T-cell (primary cell): ENCODE results near the gene PGP. TPM values are rescaled to one million over a fixed set of nuclear protein-coding genes. Genes with fewer than 3 reads are reported as not detected.

Experiments
- ATAC-seq, 4 experiments: fragments of 200-7000 bp in 3 of 4; fragments of 150-1000 bp in 1 of 4; cut with Tn5 transposase; replicated peaks in 1 of 4; 1 replicate in 3 of 4; 2 replicates in 1 of 4; pipeline ENCODE4 v1.10.0; 2021; ENCODE audit warnings: moderate library complexity in 3 of 4, mild to moderate bottlenecking in 2 of 4, moderate number of reproducible peaks in 1 of 4
- CTCF ChIA-PET, 2 donors: fragments of 300-600 bp; sonication (Branson Sonifier 250); formaldehyde crosslinking; loops; one replicate each; lab custom pipeline; 2022; ENCODE audit warnings: antibody characterized with exemption in 2 of 2; lab: Charles Lee
- POLR2A ChIA-PET, 2 donors: fragments of 300-600 bp; sonication (Branson Sonifier 250); formaldehyde crosslinking; loops; one replicate each; lab custom pipeline; 2022; ENCODE audit warnings: antibody characterized with exemption in 2 of 2; lab: Charles Lee
- DNase-seq, 35 experiments: peaks; one replicate each; pipeline versions ENCODE4 v3.0.0 to v3.0.0-alpha.2; 2013 to 2023
- H3K27ac ChIP-seq: one replicate; pipeline ENCODE4 v1.5.1; 2013; ENCODE audit warnings: low read length
- H3K27me3 ChIP-seq, 2 experiments: replicated peaks in 1 of 2; 1 replicate in 1 of 2; 2 replicates in 1 of 2; pipeline versions ENCODE4 v1.6.1 to v1.7.0; 2013; ENCODE audit warnings: low read length in 1 of 2, mixed read lengths in 1 of 2; ENCODE audit not compliant: control insufficient read depth in 2 of 2, insufficient read depth in 2 of 2; ENCODE audit errors: extremely low read depth in 1 of 2
- H3K36me3 ChIP-seq, 2 donors: 1 replicate in 1 of 2; 2 replicates in 1 of 2; pipeline versions ENCODE4 v1.6.1 to v1.7.0; 2013; ENCODE audit warnings: low read length in 1 of 2; ENCODE audit not compliant: control insufficient read depth in 2 of 2, insufficient read depth in 1 of 2; ENCODE audit errors: extremely low read depth in 1 of 2
- H3K4me1 ChIP-seq, 2 experiments: 1 replicate in 1 of 2; 2 replicates in 1 of 2; pipeline versions ENCODE4 v1.6.1 to v1.7.0; 2013; ENCODE audit warnings: low read length in 2 of 2, mixed read lengths in 1 of 2; ENCODE audit not compliant: insufficient read depth in 2 of 2, control insufficient read depth in 1 of 2; ENCODE audit errors: extremely low read depth in 1 of 2
- H3K4me3 ChIP-seq, 2 donors: 1 replicate in 1 of 2; 2 replicates in 1 of 2; pipeline versions ENCODE4 v1.5.1 to v1.7.0; 2013; ENCODE audit warnings: mild to moderate bottlenecking in 2 of 2, low read length in 1 of 2, moderate library complexity in 1 of 2; ENCODE audit not compliant: control insufficient read depth in 1 of 2; ENCODE audit errors: extremely low read depth in 1 of 2
- H3K9me3 ChIP-seq: 2 replicates; pipeline ENCODE4 v1.7.0; 2013
- H3K27ac Mint-ChIP-seq, 2 donors: one replicate each; pipeline ENCODE4 v1.8.0; 2020 to 2021; ENCODE audit warnings: mild to moderate bottlenecking in 2 of 2, mixed read lengths in 2 of 2
- H3K27me3 Mint-ChIP-seq, 2 donors: one replicate each; pipeline ENCODE4 v1.8.0; 2021 to 2022; ENCODE audit warnings: mixed read lengths in 2 of 2
- H3K36me3 Mint-ChIP-seq: one replicate; pipeline ENCODE4 v1.8.0; 2021; ENCODE audit warnings: mixed read lengths
- H3K4me1 Mint-ChIP-seq, 3 donors: one replicate each; pipeline ENCODE4 v1.8.0; 2020 to 2022; ENCODE audit warnings: mixed read lengths in 3 of 3, mild to moderate bottlenecking in 1 of 3
- H3K4me3 Mint-ChIP-seq, 3 donors: one replicate each; pipeline ENCODE4 v1.8.0; 2020 to 2022; ENCODE audit warnings: mild to moderate bottlenecking in 3 of 3, mixed read lengths in 3 of 3, moderate library complexity in 3 of 3
- H3K9me3 Mint-ChIP-seq, 3 donors: one replicate each; pipeline ENCODE4 v1.8.0; 2020 to 2022; ENCODE audit warnings: mixed read lengths in 3 of 3
- WGBS: methylation state at CpG from one replicate; pipeline ENCODE4 v1.1.5; 2013; ENCODE audit warnings: missing lambda C conversion rate; ENCODE audit not compliant: insufficient coverage; 5-methylcytosine and 5-hydroxymethylcytosine counted together
- total RNA-seq, 35 experiments: library from RNA in 6 of 35; stranded (reverse) in 6 of 35; fragments of 120-200 nt in 1 of 35; gene quantifications; one replicate each; pipeline versions ENCODE4 v1.2.1 to v1.2.4 and lab custom pipeline; 2013 to 2026

Gene PGP
- total RNA-seq, 5 donors from 2014 or later (not counting 1 experiment from before 2014, with no cell fraction given) = 12.7 to 23.1 (median 20.4) TPM

DNA sequence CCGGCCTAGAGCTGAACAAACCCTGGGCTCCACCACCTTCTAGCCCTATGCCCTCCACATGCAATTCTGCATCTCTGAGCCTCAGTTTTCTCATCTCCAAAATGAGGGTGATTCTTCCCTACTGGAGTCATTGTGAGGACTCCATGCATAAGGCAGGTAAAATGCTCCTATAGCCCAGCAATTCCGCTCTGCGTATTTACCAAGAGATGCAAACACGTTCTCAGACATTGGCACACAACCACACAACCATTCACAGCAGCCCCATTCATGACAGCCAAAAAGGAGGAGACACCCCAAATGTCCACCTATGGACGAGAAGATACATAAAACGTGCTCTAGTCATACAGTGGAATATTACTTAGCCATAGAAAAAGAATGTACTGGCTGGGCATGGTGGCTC, 14.3 kb downstream of the PGP start:
- peaks cover 3 to 37% of the 10 kb centered on the region in 2 experiments for H3K27me3 ChIP-seq
- no peak for ATAC-seq
- 100% methylated on average over 2 of the region's 6 CpGs for whole genome bisulfite sequencing
- Mint-ChIP-seq H3K27ac (no peak overlapping the region), H3K36me3 (no peaks in the 10 kb centered on the region), H3K27me3 (peaks cover 6 to 26% of the 10 kb centered on the region in 2 donors), H3K9me3 (no peaks in the 10 kb centered on the region), H3K4me3 (no peak overlapping the region), H3K4me1 (peaks cover 6 to 9% (median 8%) of the 10 kb centered on the region in 3 donors)
- H3K27ac ChIP-seq = no peak overlapping the region
- CTCF ChIA-PET = no interaction called here
- H3K4me1 ChIP-seq = peaks cover 0 to 20% of the 10 kb centered on the region in 2 experiments
- H3K36me3 ChIP-seq = no peaks in the 10 kb centered on the region
- no peak overlapping the region for H3K4me3 ChIP-seq
- no peaks in the 10 kb centered on the region for H3K9me3 ChIP-seq
- POLR2A ChIA-PET = no interaction called here
- no peak for DNase-seq

DNA sequence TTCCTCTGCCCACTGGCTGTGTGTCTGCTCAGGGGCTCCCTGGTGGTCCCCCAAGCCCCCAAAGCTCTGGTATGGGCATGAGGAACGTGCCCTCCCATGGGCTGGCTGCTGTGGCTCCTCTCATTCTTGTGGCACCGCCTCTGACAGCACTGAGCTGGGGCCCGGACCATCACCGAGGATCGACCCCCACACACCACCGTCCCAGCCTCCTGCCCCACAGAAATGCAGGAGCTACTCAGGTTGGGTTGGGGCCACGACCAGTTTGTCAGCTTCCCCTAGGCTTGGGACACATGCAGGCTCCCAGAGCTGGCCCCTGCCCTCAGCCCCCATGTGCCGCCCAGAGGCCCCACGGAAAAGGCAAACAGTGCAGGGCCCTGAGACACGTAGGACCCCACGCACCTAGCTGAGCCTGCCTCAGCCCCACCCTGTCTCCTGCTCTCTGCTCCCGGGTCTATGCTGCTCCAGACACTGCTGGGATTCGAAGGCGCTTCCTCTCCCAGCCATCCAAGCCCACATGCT, 15.0 kb downstream of the PGP start:
- CTCF ChIA-PET = no interaction called here
- 77% methylated on average over 11 of the region's 14 CpGs for WGBS
- H3K27me3 Mint-ChIP-seq = peaks cover 11 to 31% of the 10 kb centered on the region in 2 donors
- no peak overlapping the region for H3K4me3 ChIP-seq
- ATAC-seq = no peak
- H3K27me3 ChIP-seq = peaks cover 3 to 43% of the 10 kb centered on the region in 2 experiments
- no peaks in the 10 kb centered on the region for H3K9me3 ChIP-seq
- no peak overlapping the region for H3K27ac ChIP-seq
- H3K4me1 Mint-ChIP-seq = peaks cover 6 to 14% (median 8%) of the 10 kb centered on the region in 3 donors
- no peaks in the 10 kb centered on the region for H3K36me3 Mint-ChIP-seq
- no peaks in the 10 kb centered on the region for H3K9me3 Mint-ChIP-seq
- POLR2A ChIA-PET = no interaction called here
- H3K4me3 Mint-ChIP-seq = no peak overlapping the region
- peaks cover 0 to 20% of the 10 kb centered on the region in 2 experiments for H3K4me1 ChIP-seq
- DNase-seq = no peak
- no peak overlapping the region for H3K27ac Mint-ChIP-seq
- no peaks in the 10 kb centered on the region for H3K36me3 ChIP-seq

GRCh38 chr16:2199095-2199494, 15.5 kb downstream of the PGP start:
- no peak overlapping the region for H3K4me3 ChIP-seq
- H3K4me1 ChIP-seq = peaks cover 0 to 18% of the 10 kb centered on the region in 2 experiments
- 71% methylated on average over 5 of the region's 5 CpGs for WGBS
- H3K27ac Mint-ChIP-seq = no peak overlapping the region
- no peak overlapping the region for H3K27ac ChIP-seq
- H3K27me3 ChIP-seq = peaks cover 3 to 49% of the 10 kb centered on the region in 2 experiments
- POLR2A ChIA-PET = no interaction called here
- ATAC-seq (no peak), DNase-seq (no peak)
- no peaks in the 10 kb centered on the region for H3K36me3 ChIP-seq
- peaks cover under 1 to 10% (median 4%) of the 10 kb centered on the region in 3 donors for H3K4me1 Mint-ChIP-seq
- H3K4me3 Mint-ChIP-seq = no peak overlapping the region
- H3K36me3 Mint-ChIP-seq = no peaks in the 10 kb centered on the region
- H3K27me3 Mint-ChIP-seq = peaks cover 11 to 34% of the 10 kb centered on the region in 2 donors
- H3K9me3 Mint-ChIP-seq = no peaks in the 10 kb centered on the region
- H3K9me3 ChIP-seq = no peaks in the 10 kb centered on the region
- CTCF ChIA-PET = interaction anchor here in 1 of 2 donors (0.6 kb wide), 1 partner anchor 390 kb away, joined by 3 read pairs; no protein-coding TSS in a partner anchor

DNA sequence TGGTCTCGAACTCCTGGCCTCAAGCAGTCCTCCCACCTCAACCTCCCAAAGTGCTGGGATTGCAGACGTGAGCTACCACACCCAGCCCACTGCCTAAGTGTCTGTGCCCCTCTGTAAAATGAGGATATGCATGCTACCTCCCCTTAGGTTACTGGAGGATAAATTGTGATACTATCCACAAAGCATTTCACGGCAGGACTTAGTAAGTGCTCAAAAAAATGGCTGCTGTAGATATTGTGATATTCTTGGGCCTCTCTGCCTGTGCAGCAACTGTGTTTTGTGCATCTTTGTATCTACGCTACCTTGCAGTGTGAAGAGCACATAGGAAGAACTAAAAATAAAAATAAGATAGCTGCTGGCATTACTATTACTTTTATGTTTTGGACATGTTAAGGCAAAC, 16.4 kb downstream of the PGP start:
- no peak overlapping the region for H3K27ac ChIP-seq
- H3K27ac Mint-ChIP-seq = peak overlapping the region in 1 of 2 donors; percentile 36
- H3K4me3 Mint-ChIP-seq = peak overlapping the region; percentile 37 to 72 (median 47)
- peaks cover 0 to 18% of the 10 kb centered on the region in 2 experiments for H3K4me1 ChIP-seq
- H3K27me3 Mint-ChIP-seq = peaks cover 11 to 35% of the 10 kb centered on the region in 2 donors
- DNase-seq (no peak), ATAC-seq (no peak)
- no peaks in the 10 kb centered on the region for H3K9me3 Mint-ChIP-seq
- peaks cover 0 to 8% (median 4%) of the 10 kb centered on the region in 3 donors for H3K4me1 Mint-ChIP-seq
- ChIA-PET CTCF (no interaction called here), POLR2A (no interaction called here)
- H3K4me3 ChIP-seq = no peak overlapping the region
- WGBS = 75% methylated on average over 1 of the region's 4 CpGs
- H3K36me3 Mint-ChIP-seq = no peaks in the 10 kb centered on the region
- no peaks in the 10 kb centered on the region for H3K36me3 ChIP-seq
- no peaks in the 10 kb centered on the region for H3K9me3 ChIP-seq
- peaks cover 3 to 57% of the 10 kb centered on the region in 2 experiments for H3K27me3 ChIP-seq

GRCh38 chr16:2197765-2198164, 16.9 kb downstream of the PGP start:
- WGBS = 95% methylated on average over 4 of the region's 6 CpGs
- H3K4me3 Mint-ChIP-seq = peak overlapping the region; percentile 37 to 72 (median 47)
- Histone ChIP-seq H3K36me3 (no peaks in the 10 kb centered on the region), H3K27ac (no peak overlapping the region), H3K4me1 (peaks cover 0 to 18% of the 10 kb centered on the region in 2 experiments), H3K9me3 (no peaks in the 10 kb centered on the region), H3K27me3 (peaks cover 3 to 58% of the 10 kb centered on the region in 2 experiments), H3K4me3 (no peak overlapping the region)
- CTCF ChIA-PET = no interaction called here
- POLR2A ChIA-PET = no interaction called here
- H3K27me3 Mint-ChIP-seq = peaks cover 11 to 35% of the 10 kb centered on the region in 2 donors
- H3K4me1 Mint-ChIP-seq = peaks cover 0 to 8% (median 4%) of the 10 kb centered on the region in 3 donors
- no peaks in the 10 kb centered on the region for H3K36me3 Mint-ChIP-seq
- H3K9me3 Mint-ChIP-seq = no peaks in the 10 kb centered on the region
- H3K27ac Mint-ChIP-seq = peak overlapping the region in 1 of 2 donors; percentile 36
- ATAC-seq (no peak), DNase-seq (no peak)

DNA sequence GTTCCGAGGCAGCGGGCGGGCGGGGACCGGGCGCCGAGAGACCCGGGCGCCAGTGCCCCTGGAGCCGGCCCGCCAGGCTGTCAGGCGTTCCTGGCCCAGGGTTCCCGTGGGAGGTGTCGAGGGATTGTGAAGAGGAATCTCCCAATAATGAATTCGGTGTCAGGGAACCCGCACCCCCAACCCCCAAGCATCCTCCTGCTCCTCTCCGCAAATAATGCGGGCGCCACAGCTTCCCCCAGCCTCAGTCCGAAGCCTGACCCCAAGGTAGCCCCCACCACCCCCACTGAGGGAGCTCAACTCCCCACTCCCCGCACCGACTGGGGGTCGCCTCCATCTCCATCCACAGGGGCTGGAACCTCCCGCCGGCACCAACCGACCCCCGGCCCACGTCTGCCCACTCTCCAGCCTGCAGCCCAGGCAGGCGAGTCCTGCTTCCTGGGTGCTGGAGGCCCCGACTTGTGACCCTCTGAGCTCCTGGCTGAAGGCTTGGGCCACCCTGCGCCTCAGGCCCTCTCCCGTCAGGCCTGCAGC, 17.6 kb downstream of the PGP start:
- Mint-ChIP-seq H3K27ac (no peak overlapping the region), H3K4me3 (peak overlapping the region; percentile 41 to 72 (median 53))
- ATAC-seq = no peak

More for the DNA sequence above, 17.6 kb downstream of the PGP start:
- Histone ChIP-seq H3K4me3 (no peak overlapping the region), H3K9me3 (no peaks in the 10 kb centered on the region), H3K4me1 (peaks cover 0 to 18% of the 10 kb centered on the region in 2 experiments), H3K27ac (no peak overlapping the region), H3K36me3 (no peaks in the 10 kb centered on the region), H3K27me3 (peaks cover 3 to 58% of the 10 kb centered on the region in 2 experiments)
- WGBS = 28% methylated on average over 22 of the region's 32 CpGs
- Mint-ChIP-seq H3K27me3 (peaks cover 11 to 35% of the 10 kb centered on the region in 2 donors), H3K36me3 (no peaks in the 10 kb centered on the region), H3K4me1 (peaks cover 0 to 8% (median 4%) of the 10 kb centered on the region in 3 donors), H3K9me3 (no peaks in the 10 kb centered on the region)
- no peak for DNase-seq
- CTCF ChIA-PET = no interaction called here
- POLR2A ChIA-PET = no interaction called here
